Chondrocyte (in vitro differentiated cells): ENCODE results near the gene KCNH5. TPM values are rescaled to one million over a fixed set of nuclear protein-coding genes. Genes with fewer than 3 reads are reported as not detected.

Source experiments
- DNase-seq: peaks from one replicate; pipeline ENCODE4 v3.0.0; 2021; ENCODE audit warnings: mixed read lengths, low spot score
- H3K27ac Mint-ChIP-seq: one replicate; pipeline ENCODE4 v1.8.0; 2021; ENCODE audit warnings: mild to moderate bottlenecking, moderate library complexity, mixed read lengths; ENCODE audit not compliant: unreplicated experiment
- H3K27me3 Mint-ChIP-seq: 2 replicates; pipeline ENCODE4 v1.8.0; 2021; ENCODE audit warnings: low read depth, mixed read lengths
- H3K36me3 Mint-ChIP-seq: 2 replicates; pipeline ENCODE4 v1.8.0; 2021; ENCODE audit warnings: low read depth, mixed read lengths
- H3K4me1 Mint-ChIP-seq: 2 replicates; pipeline ENCODE4 v1.8.0; 2021; ENCODE audit warnings: low read depth, mild to moderate bottlenecking, mixed read lengths
- H3K4me3 Mint-ChIP-seq: one replicate; pipeline ENCODE4 v1.8.0; 2021; ENCODE audit warnings: mild to moderate bottlenecking, moderate library complexity, mixed read lengths; ENCODE audit not compliant: unreplicated experiment
- H3K9me3 Mint-ChIP-seq: 2 replicates; pipeline ENCODE4 v1.8.0; 2021; ENCODE audit warnings: low read depth, mixed read lengths
- total RNA-seq: library from RNA; stranded (reverse); gene quantifications from 3 replicates; pipeline ENCODE4 v1.2.1, GENCODE V29; 2021
- TF ChIP-seq, protein P1 (sequence below): fragments of 200-600 bp; sonication (generic); IDR thresholded peaks from 2 replicates; pipeline ENCODE4 v1.5.0; 2021; ENCODE audit warnings: antibody characterized with exemption, mild to moderate bottlenecking, moderate library complexity

Gene KCNH5
- total RNA-seq, 1 donor from 2014 or later = not detected

- Mint-ChIP-seq H3K36me3 (no peaks in the 10 kb centered on the region), H3K27me3 (peaks cover 2% of the 10 kb centered on the region), H3K27ac (no peak overlapping the region), H3K4me3 (no peak overlapping the region), H3K4me1 (no peaks in the 10 kb centered on the region), H3K9me3 (peaks cover 6% of the 10 kb centered on the region)
- no peak for DNase-seq
- TF ChIP-seq, protein P1, sequence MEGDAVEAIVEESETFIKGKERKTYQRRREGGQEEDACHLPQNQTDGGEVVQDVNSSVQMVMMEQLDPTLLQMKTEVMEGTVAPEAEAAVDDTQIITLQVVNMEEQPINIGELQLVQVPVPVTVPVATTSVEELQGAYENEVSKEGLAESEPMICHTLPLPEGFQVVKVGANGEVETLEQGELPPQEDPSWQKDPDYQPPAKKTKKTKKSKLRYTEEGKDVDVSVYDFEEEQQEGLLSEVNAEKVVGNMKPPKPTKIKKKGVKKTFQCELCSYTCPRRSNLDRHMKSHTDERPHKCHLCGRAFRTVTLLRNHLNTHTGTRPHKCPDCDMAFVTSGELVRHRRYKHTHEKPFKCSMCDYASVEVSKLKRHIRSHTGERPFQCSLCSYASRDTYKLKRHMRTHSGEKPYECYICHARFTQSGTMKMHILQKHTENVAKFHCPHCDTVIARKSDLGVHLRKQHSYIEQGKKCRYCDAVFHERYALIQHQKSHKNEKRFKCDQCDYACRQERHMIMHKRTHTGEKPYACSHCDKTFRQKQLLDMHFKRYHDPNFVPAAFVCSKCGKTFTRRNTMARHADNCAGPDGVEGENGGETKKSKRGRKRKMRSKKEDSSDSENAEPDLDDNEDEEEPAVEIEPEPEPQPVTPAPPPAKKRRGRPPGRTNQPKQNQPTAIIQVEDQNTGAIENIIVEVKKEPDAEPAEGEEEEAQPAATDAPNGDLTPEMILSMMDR = no peak
These were observed 382.3 kb downstream of the KCNH5 start for GRCh38 chr14:62662811-62663455.

DNA sequence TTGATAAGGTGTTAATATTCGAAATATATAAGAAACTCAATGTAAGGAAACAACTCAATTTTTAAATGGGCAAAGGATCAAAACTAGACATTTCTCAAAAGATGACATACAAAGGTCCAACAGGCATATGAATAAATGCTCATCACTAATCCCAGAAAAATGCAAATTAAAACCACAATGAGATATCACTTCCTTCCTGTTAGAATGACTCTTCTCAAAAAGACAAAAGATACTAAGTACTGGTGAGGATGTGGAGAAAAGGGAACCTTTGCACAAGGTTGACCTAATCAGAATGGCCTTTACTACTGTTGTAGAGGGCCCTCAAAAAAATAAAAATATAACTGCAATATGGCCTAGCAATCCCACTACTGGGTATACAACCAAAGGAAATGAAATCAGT, 383.4 kb downstream of the KCNH5 start:
- TF ChIP-seq, protein P1 = no peak
- Mint-ChIP-seq H3K36me3 (no peaks in the 10 kb centered on the region), H3K4me1 (no peaks in the 10 kb centered on the region), H3K9me3 (peaks cover 6% of the 10 kb centered on the region), H3K27me3 (peaks cover 2% of the 10 kb centered on the region), H3K4me3 (no peak overlapping the region), H3K27ac (no peak overlapping the region)
- DNase-seq = no peak

GRCh38 chr14:62658631-62659030, 386.6 kb downstream of the KCNH5 start:
- DNase-seq = no peak
- Mint-ChIP-seq H3K9me3 (peaks cover 6% of the 10 kb centered on the region), H3K27me3 (peaks cover 1% of the 10 kb centered on the region), H3K27ac (no peak overlapping the region), H3K4me3 (no peak overlapping the region), H3K4me1 (peaks cover 3% of the 10 kb centered on the region), H3K36me3 (no peaks in the 10 kb centered on the region)
- TF ChIP-seq, protein P1 = no peak

DNA sequence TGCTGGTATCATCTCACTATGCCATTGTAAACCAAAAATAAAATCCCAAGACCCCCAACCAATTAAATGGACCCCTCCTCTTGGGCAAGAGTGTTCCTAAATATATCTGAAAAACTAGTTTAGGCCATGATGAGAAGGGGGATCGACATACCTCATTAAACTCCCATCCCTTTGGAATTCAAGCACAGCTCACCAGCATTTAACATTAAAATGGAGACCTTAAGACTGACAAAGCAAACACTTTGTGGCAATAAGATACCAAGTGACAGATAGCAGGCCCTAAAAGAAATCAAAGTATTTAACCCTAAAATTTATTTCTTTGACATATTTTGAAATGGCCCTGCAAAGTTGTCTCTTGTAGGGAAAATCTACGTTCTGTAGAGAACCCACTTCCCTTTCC, 387.9 kb downstream of the KCNH5 start:
- no peak overlapping the region for H3K27ac Mint-ChIP-seq

DNA sequence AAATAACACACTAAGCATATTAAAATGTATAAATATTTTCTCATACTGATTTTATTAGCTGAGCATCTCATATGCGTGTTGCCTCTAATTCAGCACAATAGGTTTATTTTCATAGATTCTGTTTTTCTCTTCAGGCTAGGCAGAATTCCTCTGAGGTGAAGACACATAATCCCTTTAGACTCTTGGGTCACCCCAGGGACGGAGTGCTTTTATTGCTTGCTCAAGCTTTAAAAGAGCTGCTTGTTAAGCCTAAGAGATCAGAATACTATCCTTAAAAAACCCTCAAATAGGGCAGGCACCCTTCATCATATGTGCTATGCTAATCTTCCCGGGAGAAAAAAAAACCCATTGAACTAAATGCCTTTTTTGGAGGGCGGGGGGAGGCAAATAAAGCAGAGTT, 390.1 kb downstream of the KCNH5 start:
- Mint-ChIP-seq H3K36me3 (no peaks in the 10 kb centered on the region), H3K27ac (no peak overlapping the region), H3K27me3 (peaks cover 1% of the 10 kb centered on the region), H3K9me3 (no peaks in the 10 kb centered on the region), H3K4me3 (no peak overlapping the region), H3K4me1 (peaks cover 3% of the 10 kb centered on the region)
- TF ChIP-seq, protein P1 = no peak
- DNase-seq = no peak

More for the DNA sequence above, 387.9 kb downstream of the KCNH5 start:
- Mint-ChIP-seq H3K4me1 (peaks cover 3% of the 10 kb centered on the region), H3K27me3 (peaks cover 1% of the 10 kb centered on the region), H3K9me3 (peaks cover 6% of the 10 kb centered on the region), H3K4me3 (no peak overlapping the region), H3K36me3 (no peaks in the 10 kb centered on the region)
- TF ChIP-seq, protein P1 = no peak
- DNase-seq = no peak
